Kidney (tissue), 14 donors: ENCODE data around the gene ADRA2A. TPM values are rescaled to one million over a fixed set of nuclear protein-coding genes. Genes with fewer than 3 reads are reported as not detected.

Experiments
- DNase-seq, 5 donors: peaks; one replicate each; pipeline ENCODE4 v3.0.0-alpha.2; 2013 to 2020
- FAIRE-seq: peaks from 2 replicates; lab custom pipeline; 2012; peaks lifted over from hg19 to GRCh38; lab: Jason Lieb, UNC
- H3K27ac ChIP-seq, 2 donors: one replicate each; pipeline ENCODE4 v1.7.0; 2013; ENCODE audit warnings: low read depth in 2 of 2, low read length in 2 of 2, inconsistent platforms in 1 of 2
- H3K27me3 ChIP-seq: one replicate; pipeline ENCODE4 v1.7.1; 2013; ENCODE audit warnings: low read length, inconsistent platforms; ENCODE audit not compliant: control insufficient read depth, insufficient read depth
- H3K36me3 ChIP-seq, 3 donors: one replicate each; pipeline versions ENCODE4 v1.7.0 to v1.7.1; 2013; ENCODE audit warnings: low read length in 3 of 3, control low read depth in 1 of 3, inconsistent platforms in 1 of 3; ENCODE audit not compliant: insufficient read depth in 3 of 3, control insufficient read depth in 2 of 3
- H3K4me1 ChIP-seq, 3 donors: one replicate each; pipeline versions ENCODE4 v1.7.0 to v1.7.1; 2013; ENCODE audit warnings: low read length in 3 of 3, inconsistent platforms in 1 of 3, low read depth in 1 of 3; ENCODE audit not compliant: control insufficient read depth in 2 of 3, insufficient read depth in 2 of 3
- H3K4me3 ChIP-seq, 3 donors: one replicate each; pipeline versions ENCODE4 v1.7.0 to v1.8.1; 2013; ENCODE audit warnings: low read length in 3 of 3, control low read depth in 1 of 3, inconsistent platforms in 1 of 3
- H3K9ac ChIP-seq, 3 donors: one replicate each; pipeline versions ENCODE4 v1.7.0 to v1.7.1; 2013; ENCODE audit warnings: low read length in 3 of 3, control low read depth in 1 of 3, inconsistent platforms in 1 of 3
- H3K9me3 ChIP-seq, 3 donors: one replicate each; pipeline versions ENCODE4 v1.7.0 to v1.7.1; 2013; ENCODE audit warnings: low read length in 3 of 3, control low read depth in 1 of 3, inconsistent platforms in 1 of 3; ENCODE audit not compliant: control insufficient read depth in 2 of 3, insufficient read depth in 1 of 3
- CTCF ChIP-seq: IDR thresholded peaks from 3 replicates; pipeline ENCODE4 v1.5.1; 2012; ENCODE audit warnings: mild to moderate bottlenecking, moderate library complexity, borderline replicate concordance; ENCODE audit not compliant: insufficient read depth; ENCODE audit errors: extremely low read depth
- intact Hi-C: fragments of 100-400 bp; cut with DNase I; formaldehyde crosslinking; loops from one replicate; pipeline ENCODE4 v1.11.1; 2022
- polyA plus RNA-seq: library from polyadenylated mRNA; stranded (reverse); fragments of 350-450 nt; fragmentation: Illumina TruSeq; extraction: RNeasy Lipid Tissue Mini Kit (QIAGEN cat#74804); gene quantifications from one replicate; pipeline ENCODE4 v1.2.3, GENCODE V29; 2014; ENCODE audit warnings: low read depth, low replicate concordance; ENCODE audit not compliant: insufficient read depth
- total RNA-seq: library from RNA; stranded (reverse); fragmentation: NEBNext Ultra II Directional; extraction: Animal tissue kit (Norgen Biotek cat#: 25700); gene quantifications from one replicate; pipeline ENCODE4 v1.2.1, GENCODE V29; 2021
- donor health status: control.
- donor health status: control.
- donor health status: control.
- donor health status: control.
- donor health status: control.
- donor health status: DM: yes; HTN: yes; CAD: no.
- donor health status: Normal renal cell carcinoma (clear cell type).

Gene ADRA2A
- total and polyA plus RNA-seq, 2 donors from 2014 or later, result 1.2 to 7.8 TPM

- no peak for DNase-seq
- H3K36me3 ChIP-seq, result no peaks in the 10 kb centered on the region
- no peak for TF ChIP-seq CTCF
- no peak overlapping the region for H3K4me3 ChIP-seq
- intact Hi-C loops, result no loop called here
- no peaks in the 10 kb centered on the region for H3K27me3 ChIP-seq
- H3K4me1 ChIP-seq, result no peaks in the 10 kb centered on the region
- H3K9me3 ChIP-seq, result no peaks in the 10 kb centered on the region
- H3K27ac ChIP-seq, result no peak overlapping the region
- no peak overlapping the region for H3K9ac ChIP-seq
- FAIRE-seq, result no peak
Observed at GRCh38 chr10:111091833-111092232, 15.0 kb downstream of the ADRA2A start.

- FAIRE-seq, result no peak
- no peak for DNase-seq
- H3K4me1 ChIP-seq, result no peaks in the 10 kb centered on the region
- intact Hi-C loops, result no loop called here
- no peaks in the 10 kb centered on the region for H3K27me3 ChIP-seq
- H3K9me3 ChIP-seq, result no peaks in the 10 kb centered on the region
- no peak overlapping the region for H3K27ac ChIP-seq
- H3K4me3 ChIP-seq, result no peak overlapping the region
- TF ChIP-seq CTCF, result no peak
- H3K36me3 ChIP-seq, result no peaks in the 10 kb centered on the region
- no peak overlapping the region for H3K9ac ChIP-seq
Observed at GRCh38 chr10:111093741-111094380, 17.0 kb downstream of the ADRA2A start.

- Histone ChIP-seq H3K9ac (no peak overlapping the region), H3K27ac (no peak overlapping the region), H3K36me3 (no peaks in the 10 kb centered on the region), H3K9me3 (no peaks in the 10 kb centered on the region), H3K4me3 (no peak overlapping the region), H3K4me1 (no peaks in the 10 kb centered on the region), H3K27me3 (no peaks in the 10 kb centered on the region)
- FAIRE-seq (no peak), DNase-seq (no peak)
- intact Hi-C loops, result no loop called here
- TF ChIP-seq CTCF, result no peak
Observed at GRCh38 chr10:111098679-111099437, 22.0 kb downstream of the ADRA2A start.
